ENCODE results near the gene ADAT1. TPM values are rescaled to one million over a fixed set of nuclear protein-coding genes. Genes with fewer than 3 reads are reported as not detected.

The ADAT1 gene
- total and polyA plus RNA-seq, 2 of the 13 experiments (the other 11 are each of a cell fraction or from before 2014, with no cell fraction given): 18.4 to 40.8 TPM

DNA sequence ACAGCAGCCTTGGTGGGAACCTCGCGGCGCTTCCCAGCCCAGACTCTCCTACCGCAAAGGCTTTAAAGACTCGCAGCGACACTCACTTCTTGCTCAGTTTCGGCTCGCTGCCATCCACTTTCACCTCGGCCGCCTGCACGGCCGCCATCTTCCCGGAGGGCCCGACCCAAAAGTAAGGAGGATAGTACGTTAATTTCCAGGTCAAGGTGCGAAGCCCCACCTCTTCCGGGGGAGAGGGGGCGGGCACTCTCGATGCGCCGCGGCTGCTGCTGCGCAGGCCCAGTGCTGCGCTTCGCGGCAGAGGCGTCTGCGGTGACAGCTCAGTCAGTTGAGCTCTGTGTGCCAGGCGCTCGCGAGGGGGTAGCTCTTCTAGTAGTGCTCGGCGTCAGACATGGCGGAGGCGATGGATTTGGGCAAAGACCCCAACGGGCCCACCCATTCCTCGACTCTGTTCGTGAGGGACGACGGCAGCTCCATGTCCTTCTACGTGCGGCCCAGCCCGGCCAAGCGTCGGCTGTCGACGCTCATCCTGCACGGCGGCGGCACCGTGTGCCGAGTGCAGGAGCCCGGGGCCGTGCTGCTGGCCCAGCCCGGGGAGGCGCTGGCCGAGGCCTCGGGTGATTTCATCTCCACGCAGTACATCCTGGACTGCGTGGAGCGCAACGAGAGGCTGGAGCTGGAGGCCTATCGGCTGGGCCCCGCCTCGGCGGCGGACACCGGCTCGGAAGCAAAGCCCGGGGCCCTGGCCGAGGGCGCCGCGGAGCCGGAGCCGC, 24.6 kb upstream of the ADAT1 start, which contains the start of the genes KARS1 and TERF2IP (continued):
- no peak for TF ChIP-seq ZNF281 (CRISPR knock-in tag; IDR thresholded peaks at IDR 0.05; ENCODE audit: borderline replicate concordance)
- TF ChIP-seq SMAD3 (CRISPR knock-in tag; IDR thresholded peaks at IDR 0.05): peak; percentile 89
- peak; percentile 98 for TF ChIP-seq TAF1 (CRISPR knock-in tag; IDR thresholded peaks at IDR 0.05)
- no peak for TF ChIP-seq ARID2 (CRISPR knock-in tag; IDR thresholded peaks at IDR 0.05; ENCODE audit: borderline replicate concordance)
- no peak for TF ChIP-seq MZF1 (CRISPR knock-in tag; IDR thresholded peaks at IDR 0.05; ENCODE audit: borderline replicate concordance)
- peak; percentile 41; the same call in 1 of the 2 replicates for TF ChIP-seq KDM3A (CRISPR knock-in tag; IDR thresholded peaks at IDR 0.05; ENCODE audit: low read depth)
- peak; percentile 99 for TF ChIP-seq KMT2A (CRISPR knock-in tag; IDR thresholded peaks at IDR 0.05)
- TF ChIP-seq, protein P1, sequence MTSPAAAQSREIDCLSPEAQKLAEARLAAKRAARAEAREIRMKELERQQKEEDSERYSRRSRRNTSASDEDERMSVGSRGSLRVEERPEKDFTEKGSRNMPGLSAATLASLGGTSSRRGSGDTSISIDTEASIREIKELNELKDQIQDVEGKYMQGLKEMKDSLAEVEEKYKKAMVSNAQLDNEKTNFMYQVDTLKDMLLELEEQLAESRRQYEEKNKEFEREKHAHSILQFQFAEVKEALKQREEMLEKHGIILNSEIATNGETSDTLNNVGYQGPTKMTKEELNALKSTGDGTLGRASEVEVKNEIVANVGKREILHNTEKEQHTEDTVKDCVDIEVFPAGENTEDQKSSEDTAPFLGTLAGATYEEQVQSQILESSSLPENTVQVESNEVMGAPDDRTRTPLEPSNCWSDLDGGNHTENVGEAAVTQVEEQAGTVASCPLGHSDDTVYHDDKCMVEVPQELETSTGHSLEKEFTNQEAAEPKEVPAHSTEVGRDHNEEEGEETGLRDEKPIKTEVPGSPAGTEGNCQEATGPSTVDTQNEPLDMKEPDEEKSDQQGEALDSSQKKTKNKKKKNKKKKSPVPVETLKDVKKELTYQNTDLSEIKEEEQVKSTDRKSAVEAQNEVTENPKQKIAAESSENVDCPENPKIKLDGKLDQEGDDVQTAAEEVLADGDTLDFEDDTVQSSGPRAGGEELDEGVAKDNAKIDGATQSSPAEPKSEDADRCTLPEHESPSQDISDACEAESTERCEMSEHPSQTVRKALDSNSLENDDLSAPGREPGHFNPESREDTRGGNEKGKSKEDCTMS (CRISPR knock-in tag; conservative IDR thresholded peaks at IDR 0.05): no peak
- no peak; the same call in none of the 2 replicates for TF ChIP-seq FOXA3 (CRISPR knock-in tag; IDR thresholded peaks at IDR 0.05)
- no peak for TF ChIP-seq ZNF354B (CRISPR knock-in tag; IDR thresholded peaks at IDR 0.05)
- TF ChIP-seq TEAD3 (CRISPR knock-in tag; optimal IDR thresholded peaks at IDR 0.05; ENCODE audit: borderline replicate concordance): peak; percentile 49
- peak; percentile 53 for TF ChIP-seq CBX1 (IDR thresholded peaks at IDR 0.05; ENCODE audit: low read depth)
- no peak; the same call in none of the 2 replicates for TF ChIP-seq ZNF556 (CRISPR knock-in tag; IDR thresholded peaks at IDR 0.05; ENCODE audit: borderline replicate concordance)
- peak; percentile 92 for TF ChIP-seq YEATS2 (CRISPR knock-in tag; IDR thresholded peaks at IDR 0.05; ENCODE audit: borderline replicate concordance)
- TF ChIP-seq, protein P2, sequence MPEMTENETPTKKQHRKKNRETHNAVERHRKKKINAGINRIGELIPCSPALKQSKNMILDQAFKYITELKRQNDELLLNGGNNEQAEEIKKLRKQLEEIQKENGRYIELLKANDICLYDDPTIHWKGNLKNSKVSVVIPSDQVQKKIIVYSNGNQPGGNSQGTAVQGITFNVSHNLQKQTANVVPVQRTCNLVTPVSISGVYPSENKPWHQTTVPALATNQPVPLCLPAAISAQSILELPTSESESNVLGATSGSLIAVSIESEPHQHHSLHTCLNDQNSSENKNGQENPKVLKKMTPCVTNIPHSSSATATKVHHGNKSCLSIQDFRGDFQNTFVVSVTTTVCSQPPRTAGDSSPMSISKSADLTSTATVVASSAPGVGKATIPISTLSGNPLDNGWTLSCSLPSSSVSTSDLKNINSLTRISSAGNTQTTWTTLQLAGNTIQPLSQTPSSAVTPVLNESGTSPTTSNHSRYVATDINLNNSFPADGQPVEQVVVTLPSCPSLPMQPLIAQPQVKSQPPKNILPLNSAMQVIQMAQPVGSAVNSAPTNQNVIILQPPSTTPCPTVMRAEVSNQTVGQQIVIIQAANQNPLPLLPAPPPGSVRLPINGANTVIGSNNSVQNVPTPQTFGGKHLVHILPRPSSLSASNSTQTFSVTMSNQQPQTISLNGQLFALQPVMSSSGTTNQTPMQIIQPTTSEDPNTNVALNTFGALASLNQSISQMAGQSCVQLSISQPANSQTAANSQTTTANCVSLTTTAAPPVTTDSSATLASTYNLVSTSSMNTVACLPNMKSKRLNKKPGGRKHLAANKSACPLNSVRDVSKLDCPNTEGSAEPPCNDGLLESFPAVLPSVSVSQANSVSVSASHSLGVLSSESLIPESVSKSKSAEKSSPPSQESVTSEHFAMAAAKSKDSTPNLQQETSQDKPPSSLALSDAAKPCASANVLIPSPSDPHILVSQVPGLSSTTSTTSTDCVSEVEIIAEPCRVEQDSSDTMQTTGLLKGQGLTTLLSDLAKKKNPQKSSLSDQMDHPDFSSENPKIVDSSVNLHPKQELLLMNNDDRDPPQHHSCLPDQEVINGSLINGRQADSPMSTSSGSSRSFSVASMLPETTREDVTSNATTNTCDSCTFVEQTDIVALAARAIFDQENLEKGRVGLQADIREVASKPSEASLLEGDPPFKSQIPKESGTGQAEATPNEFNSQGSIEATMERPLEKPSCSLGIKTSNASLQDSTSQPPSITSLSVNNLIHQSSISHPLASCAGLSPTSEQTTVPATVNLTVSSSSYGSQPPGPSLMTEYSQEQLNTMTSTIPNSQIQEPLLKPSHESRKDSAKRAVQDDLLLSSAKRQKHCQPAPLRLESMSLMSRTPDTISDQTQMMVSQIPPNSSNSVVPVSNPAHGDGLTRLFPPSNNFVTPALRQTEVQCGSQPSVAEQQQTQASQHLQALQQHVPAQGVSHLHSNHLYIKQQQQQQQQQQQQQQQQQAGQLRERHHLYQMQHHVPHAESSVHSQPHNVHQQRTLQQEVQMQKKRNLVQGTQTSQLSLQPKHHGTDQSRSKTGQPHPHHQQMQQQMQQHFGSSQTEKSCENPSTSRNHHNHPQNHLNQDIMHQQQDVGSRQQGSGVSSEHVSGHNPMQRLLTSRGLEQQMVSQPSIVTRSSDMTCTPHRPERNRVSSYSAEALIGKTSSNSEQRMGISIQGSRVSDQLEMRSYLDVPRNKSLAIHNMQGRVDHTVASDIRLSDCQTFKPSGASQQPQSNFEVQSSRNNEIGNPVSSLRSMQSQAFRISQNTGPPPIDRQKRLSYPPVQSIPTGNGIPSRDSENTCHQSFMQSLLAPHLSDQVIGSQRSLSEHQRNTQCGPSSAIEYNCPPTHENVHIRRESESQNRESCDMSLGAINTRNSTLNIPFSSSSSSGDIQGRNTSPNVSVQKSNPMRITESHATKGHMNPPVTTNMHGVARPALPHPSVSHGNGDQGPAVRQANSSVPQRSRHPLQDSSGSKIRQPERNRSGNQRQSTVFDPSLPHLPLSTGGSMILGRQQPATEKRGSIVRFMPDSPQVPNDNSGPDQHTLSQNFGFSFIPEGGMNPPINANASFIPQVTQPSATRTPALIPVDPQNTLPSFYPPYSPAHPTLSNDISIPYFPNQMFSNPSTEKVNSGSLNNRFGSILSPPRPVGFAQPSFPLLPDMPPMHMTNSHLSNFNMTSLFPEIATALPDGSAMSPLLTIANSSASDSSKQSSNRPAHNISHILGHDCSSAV (CRISPR knock-in tag; IDR thresholded peaks at IDR 0.05; ENCODE audit: borderline replicate concordance): peak; percentile 85; the same call in 1 of the 2 replicates
- no peak for TF ChIP-seq PHB2 (IDR thresholded peaks at IDR 0.05; ENCODE audit: partially characterized antibody)
